ENCODE measurements around the gene AXIN2.

GRCh38 chr17:65572186-65572580, 10.7 kb upstream of the AXIN2 start:
- no peak for TF ChIP-seq CTCF (IDR thresholded peaks at IDR 0.05; ENCODE audit: insufficient read depth, low read length)
- TF ChIP-seq POLR2AphosphoS5 (IDR thresholded peaks at IDR 0.05; ENCODE audit: low read depth) = no peak
- no peak for TF ChIP-seq REST (IDR thresholded peaks at IDR 0.05; ENCODE audit: insufficient replicate concordance, low read depth)
- no peak for TF ChIP-seq GABPA (IDR thresholded peaks at IDR 0.05; ENCODE audit: low read depth)
